Measurements from ENCODE around the gene GPN2.
"Not testable (repeated sequence)": the region's sequence is repeated elsewhere in the genome, so short reads cannot be mapped to it uniquely, and the experiment has no call there.

The GPN2 gene

GRCh38 chr1:26858160-26858559 is 31.9 kb downstream of the GPN2 start:
- no peak for DNase-seq (ENCODE audit: low read depth in 4 of 4, low spot score in 1 of 4)

GRCh38 chr1:26857473-26858060 is 32.5 kb downstream of the GPN2 start:
- DNase-seq (ENCODE audit: low read depth in 4 of 4, low spot score in 1 of 4), result no peak

GRCh38 chr1:26856604-26857469 is 33.2 kb downstream of the GPN2 start:
- DNase-seq (ENCODE audit: low read depth in 4 of 4, low spot score in 1 of 4), result no peak

GRCh38 chr1:26856181-26856580 is 33.9 kb downstream of the GPN2 start:
- DNase-seq (ENCODE audit: low read depth in 4 of 4, low spot score in 1 of 4), result no peak

- DNase-seq (ENCODE audit: low read depth in 4 of 4, low spot score in 1 of 4), result no peak
These were observed 34.4 kb downstream of the GPN2 start for GRCh38 chr1:26855636-26856035.

GRCh38 chr1:26854906-26855305 is 35.2 kb downstream of the GPN2 start:
- DNase-seq (ENCODE audit: low read depth in 4 of 4, low spot score in 1 of 4), result no peak

- DNase-seq (ENCODE audit: low read depth in 4 of 4, low spot score in 1 of 4), result no peak
These were observed 36.5 kb downstream of the GPN2 start for GRCh38 chr1:26853600-26853999.

- DNase-seq (ENCODE audit: low read depth in 4 of 4, low spot score in 1 of 4), result peak; percentile 65 to 75 (median 67)
These were observed 36.9 kb downstream of the GPN2 start for GRCh38 chr1:26853156-26853555.

- DNase-seq (ENCODE audit: low read depth in 4 of 4, low spot score in 1 of 4), result no peak
These were observed 37.4 kb downstream of the GPN2 start for GRCh38 chr1:26852701-26853100.

GRCh38 chr1:26851106-26851684 is 38.9 kb downstream of the GPN2 start:
- no peak for DNase-seq (ENCODE audit: low read depth in 4 of 4, low spot score in 1 of 4)

- no peak for DNase-seq (ENCODE audit: low read depth in 4 of 4, low spot score in 1 of 4)
These were observed 40.9 kb downstream of the GPN2 start for GRCh38 chr1:26848941-26849774.

- no peak for DNase-seq (ENCODE audit: low read depth in 4 of 4, low spot score in 1 of 4)
These were observed 41.6 kb downstream of the GPN2 start for GRCh38 chr1:26848499-26848898.

- DNase-seq (ENCODE audit: low read depth in 4 of 4, low spot score in 1 of 4), result not testable (repeated sequence)
These were observed 42.3 kb downstream of the GPN2 start for GRCh38 chr1:26847826-26848225.

- no peak for DNase-seq (ENCODE audit: low read depth in 4 of 4, low spot score in 1 of 4)
These were observed 45.5 kb downstream of the GPN2 start for GRCh38 chr1:26844424-26845196.

- DNase-seq (ENCODE audit: low read depth in 4 of 4, low spot score in 1 of 4), result no peak
These were observed 50.3 kb downstream of the GPN2 start for GRCh38 chr1:26839779-26840178.

GRCh38 chr1:26839339-26839722 is 50.8 kb downstream of the GPN2 start:
- DNase-seq (ENCODE audit: low read depth in 4 of 4, low spot score in 1 of 4), result no peak

- no peak for DNase-seq (ENCODE audit: low read depth in 4 of 4, low spot score in 1 of 4)
These were observed 51.4 kb downstream of the GPN2 start for GRCh38 chr1:26838474-26839338.

- not testable (repeated sequence) for DNase-seq (ENCODE audit: low read depth in 4 of 4, low spot score in 1 of 4)
These were observed 52.4 kb downstream of the GPN2 start for GRCh38 chr1:26837665-26838064.
